Fibroblast of lung (primary cell): ENCODE results near the gene CLOCK. TPM values are rescaled to one million over a fixed set of nuclear protein-coding genes. Genes with fewer than 3 reads are reported as not detected.

Source experiments
- DNase-seq, 2 donors: peaks; one replicate each; pipeline versions ENCODE4 v3.0.0 to v3.0.0-alpha.2; 2010; ENCODE audit warnings: low read depth in 2 of 2
- H2AFZ ChIP-seq: 2 replicates; pipeline ENCODE4 v1.5.1; 2012; ENCODE audit warnings: low read length, control low read depth, inconsistent platforms
- H3K27ac ChIP-seq: 2 replicates; pipeline ENCODE4 v1.5.1; 2011; ENCODE audit warnings: low read length, control low read depth; ENCODE audit not compliant: insufficient read depth
- H3K27me3 ChIP-seq: 2 replicates; pipeline ENCODE4 v1.5.1; 2011; ENCODE audit warnings: mild to moderate bottlenecking, low read length; ENCODE audit not compliant: control insufficient read depth, insufficient read depth
- H3K36me3 ChIP-seq: 2 replicates; pipeline ENCODE4 v1.5.1; 2011; ENCODE audit warnings: low read length; ENCODE audit not compliant: control insufficient read depth, insufficient read depth
- H3K4me1 ChIP-seq: 2 replicates; pipeline ENCODE4 v1.5.1; 2011; ENCODE audit warnings: low read length; ENCODE audit not compliant: control insufficient read depth, insufficient read depth; ENCODE audit errors: extremely low read depth
- H3K4me2 ChIP-seq: 2 replicates; pipeline ENCODE4 v1.5.1; 2011; ENCODE audit warnings: low read length, control low read depth; ENCODE audit not compliant: insufficient read depth; ENCODE audit errors: extremely low read depth
- H3K4me3 ChIP-seq, 4 experiments: fragments of 200-600 bp in 1 of 4; sonication (generic) in 1 of 4; replicated peaks in 1 of 4; 2 replicates each; pipeline ENCODE4 v1.5.1; 2011 to 2016; ENCODE audit warnings: low read length in 4 of 4, low read depth in 3 of 4, mild to moderate bottlenecking in 3 of 4, control low read depth in 2 of 4, inconsistent platforms in 1 of 4, mixed read lengths in 1 of 4; ENCODE audit not compliant: insufficient read depth in 1 of 4; ENCODE audit errors: control extremely low read depth in 1 of 4
- H3K79me2 ChIP-seq: 2 replicates; pipeline ENCODE4 v1.5.1; 2012; ENCODE audit warnings: mild to moderate bottlenecking, low read length, inconsistent platforms; ENCODE audit not compliant: control insufficient read depth, insufficient read depth
- H3K9ac ChIP-seq: 2 replicates; pipeline ENCODE4 v1.5.1; 2011; ENCODE audit warnings: mild to moderate bottlenecking, low read length, control low read depth; ENCODE audit not compliant: insufficient read depth
- H3K9me3 ChIP-seq: 2 replicates; pipeline ENCODE4 v1.5.1; 2012; ENCODE audit warnings: low read depth, low read length; ENCODE audit not compliant: control insufficient read depth, insufficient read depth
- H4K20me1 ChIP-seq: 2 replicates; pipeline ENCODE4 v1.5.1; 2011; ENCODE audit warnings: low read length; ENCODE audit not compliant: control insufficient read depth, insufficient read depth; ENCODE audit errors: extremely low read depth
- EZH2 ChIP-seq: IDR thresholded peaks from 2 replicates; pipeline ENCODE4 v1.5.1; 2012; ENCODE audit warnings: low read length, control low read depth, mild to moderate bottlenecking; ENCODE audit errors: missing control alignments
- polyA plus RNA-seq, 2 donors: library from polyadenylated mRNA; depleted of rRNA in 1 of 2; stranded (reverse) in 1 of 2; unstranded in 1 of 2; fragments of >200 nt; gene quantifications; 2 replicates each; pipeline ENCODE4 v1.2.1, GENCODE V29; 2011 to 2012; ENCODE audit warnings: missing spikeins in 1 of 2
- total RNA-seq: library from RNA; depleted of rRNA; stranded (reverse); fragments of >200 nt; gene quantifications from 2 replicates; pipeline ENCODE4 v1.2.1, GENCODE V29; 2014
- TF ChIP-seq, protein P1 (sequence below), 2 donors: IDR thresholded peaks in 1 of 2; conservative IDR thresholded peaks in 1 of 2; 1 replicate in 1 of 2; 2 replicates in 1 of 2; pipeline ENCODE4 v1.5.1; 2011 to 2012; ENCODE audit warnings: low read length in 2 of 2, control low read depth in 1 of 2, inconsistent platforms in 1 of 2, low read depth in 1 of 2, mild to moderate bottlenecking in 1 of 2

The CLOCK gene
- total and polyA plus RNA-seq, 2 donors (not counting 1 experiment from before 2014, with no cell fraction given): 26.1 to 27.4 TPM

DNA sequence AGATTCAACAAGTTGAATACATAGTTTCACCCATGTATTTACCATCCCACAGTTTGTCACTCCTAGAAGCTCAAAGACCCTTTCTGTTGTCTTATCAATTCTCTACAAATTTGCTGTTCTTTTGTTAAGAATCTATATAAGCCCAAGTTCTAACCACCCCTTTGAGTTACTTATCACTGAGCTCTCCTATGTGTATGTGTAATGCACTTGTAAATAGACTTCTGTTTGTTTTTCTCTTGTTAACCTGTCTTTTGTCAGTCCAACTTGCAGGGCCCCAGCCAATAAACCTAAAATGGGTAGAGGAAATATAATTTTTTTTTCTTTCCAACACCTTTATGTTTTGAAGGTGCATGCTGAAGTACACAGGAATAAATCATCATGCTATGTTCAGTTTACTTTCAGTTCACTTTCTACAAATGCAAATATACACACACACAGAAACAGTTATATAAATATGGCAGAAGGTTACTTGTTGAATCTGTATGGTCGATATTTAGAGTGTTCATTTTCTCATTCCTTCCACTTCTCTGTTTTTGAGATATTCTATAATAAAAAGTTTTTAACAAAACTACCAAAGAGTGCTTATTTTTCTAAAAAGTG lies 22.3 kb upstream of the CLOCK start:
- Histone ChIP-seq H3K4me1 (no peaks in the 10 kb centered on the region), H3K36me3 (no peaks in the 10 kb centered on the region), H3K27ac (no peak overlapping the region), H2AFZ (no peak overlapping the region), H3K27me3 (peaks cover 2% of the 10 kb centered on the region), H3K4me2 (no peak overlapping the region), H3K79me2 (no peaks in the 10 kb centered on the region), H3K4me3 (no peak overlapping the region), H3K9me3 (no peaks in the 10 kb centered on the region), H3K9ac (no peak overlapping the region), H4K20me1 (no peaks in the 10 kb centered on the region)
- TF ChIP-seq, protein P1, sequence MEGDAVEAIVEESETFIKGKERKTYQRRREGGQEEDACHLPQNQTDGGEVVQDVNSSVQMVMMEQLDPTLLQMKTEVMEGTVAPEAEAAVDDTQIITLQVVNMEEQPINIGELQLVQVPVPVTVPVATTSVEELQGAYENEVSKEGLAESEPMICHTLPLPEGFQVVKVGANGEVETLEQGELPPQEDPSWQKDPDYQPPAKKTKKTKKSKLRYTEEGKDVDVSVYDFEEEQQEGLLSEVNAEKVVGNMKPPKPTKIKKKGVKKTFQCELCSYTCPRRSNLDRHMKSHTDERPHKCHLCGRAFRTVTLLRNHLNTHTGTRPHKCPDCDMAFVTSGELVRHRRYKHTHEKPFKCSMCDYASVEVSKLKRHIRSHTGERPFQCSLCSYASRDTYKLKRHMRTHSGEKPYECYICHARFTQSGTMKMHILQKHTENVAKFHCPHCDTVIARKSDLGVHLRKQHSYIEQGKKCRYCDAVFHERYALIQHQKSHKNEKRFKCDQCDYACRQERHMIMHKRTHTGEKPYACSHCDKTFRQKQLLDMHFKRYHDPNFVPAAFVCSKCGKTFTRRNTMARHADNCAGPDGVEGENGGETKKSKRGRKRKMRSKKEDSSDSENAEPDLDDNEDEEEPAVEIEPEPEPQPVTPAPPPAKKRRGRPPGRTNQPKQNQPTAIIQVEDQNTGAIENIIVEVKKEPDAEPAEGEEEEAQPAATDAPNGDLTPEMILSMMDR (conservative IDR thresholded peaks at IDR 0.05 in 1 of 2, IDR thresholded peaks at IDR 0.05 in 1 of 2; ENCODE audit: low read depth in 1 of 2, low read length in 2 of 2): no peak
- TF ChIP-seq EZH2: no peak
- DNase-seq: no peak

DNA sequence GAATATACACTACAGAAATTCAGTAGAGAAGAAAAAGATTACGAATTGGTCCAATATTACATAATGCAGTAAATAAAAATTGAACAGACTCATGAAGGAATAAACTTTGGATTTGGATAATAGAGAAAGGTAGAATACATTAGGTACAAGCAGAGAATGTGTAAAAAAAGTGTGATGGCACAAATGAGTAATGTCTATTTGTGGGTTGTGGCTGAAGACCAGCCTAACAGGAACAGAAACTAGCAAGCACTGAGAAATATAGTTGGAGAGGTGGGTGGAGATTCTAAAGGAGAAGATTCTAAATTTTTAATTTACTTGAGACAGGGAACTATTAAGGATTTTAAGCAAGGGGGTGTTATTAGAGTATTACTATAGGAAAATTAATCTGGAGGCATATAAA lies 15.2 kb upstream of the CLOCK start:
- no peaks in the 10 kb centered on the region for H3K36me3 ChIP-seq
- no peak overlapping the region for H2AFZ ChIP-seq
- H3K79me2 ChIP-seq: no peaks in the 10 kb centered on the region
- TF ChIP-seq EZH2: no peak
- TF ChIP-seq, protein P1 (conservative IDR thresholded peaks at IDR 0.05 in 1 of 2, IDR thresholded peaks at IDR 0.05 in 1 of 2; ENCODE audit: low read depth in 1 of 2, low read length in 2 of 2): no peak
- no peak overlapping the region for H3K27ac ChIP-seq
- H3K27me3 ChIP-seq: no peaks in the 10 kb centered on the region
- H3K9me3 ChIP-seq: no peaks in the 10 kb centered on the region
- no peaks in the 10 kb centered on the region for H4K20me1 ChIP-seq
- no peaks in the 10 kb centered on the region for H3K4me1 ChIP-seq
- H3K4me2 ChIP-seq: no peak overlapping the region
- DNase-seq: no peak
- no peak overlapping the region for H3K9ac ChIP-seq
- no peak overlapping the region for H3K4me3 ChIP-seq

DNA sequence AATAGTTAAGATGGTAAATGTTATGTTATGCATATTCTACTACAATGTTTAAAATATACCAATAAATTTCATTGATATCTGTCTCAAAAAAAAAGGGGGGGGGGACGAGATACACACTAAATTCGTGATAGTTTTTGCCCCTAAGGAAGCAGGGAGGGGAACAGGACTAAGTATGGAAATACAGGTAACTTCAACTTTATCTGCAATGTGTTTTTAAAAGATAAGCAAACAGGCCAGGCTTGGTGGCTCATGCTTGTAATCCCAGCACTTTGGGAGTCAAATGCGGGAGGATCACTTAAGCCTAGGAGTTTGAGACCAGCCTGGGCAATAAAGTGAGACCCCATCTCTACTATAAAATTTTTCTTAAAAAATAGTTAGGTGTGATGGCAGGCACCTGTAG lies 13.4 kb upstream of the CLOCK start:
- Histone ChIP-seq H3K4me2 (no peak overlapping the region), H3K36me3 (no peaks in the 10 kb centered on the region), H3K4me3 (no peak overlapping the region), H3K27ac (no peak overlapping the region), H4K20me1 (no peaks in the 10 kb centered on the region), H3K79me2 (no peaks in the 10 kb centered on the region), H3K27me3 (no peaks in the 10 kb centered on the region), H2AFZ (no peak overlapping the region), H3K9ac (no peak overlapping the region), H3K9me3 (no peaks in the 10 kb centered on the region), H3K4me1 (no peaks in the 10 kb centered on the region)
- TF ChIP-seq EZH2: no peak
- TF ChIP-seq, protein P1 (conservative IDR thresholded peaks at IDR 0.05 in 1 of 2, IDR thresholded peaks at IDR 0.05 in 1 of 2; ENCODE audit: low read depth in 1 of 2, low read length in 2 of 2): no peak
- DNase-seq: no peak
